Endodermal cell (in vitro differentiated cells): ENCODE measurements around the gene ARID5B. TPM values are rescaled to one million over a fixed set of nuclear protein-coding genes. Genes with fewer than 3 reads are reported as not detected.
A peak's percentile ranks its signal among the peaks of the same experiment; 100 is the strongest.

Experiments used
- DNase-seq: peaks from one replicate; pipeline ENCODE4 v3.0.0-alpha.2; 2017
- H3K27ac ChIP-seq: 2 replicates; pipeline ENCODE4 v1.5.1; 2013; ENCODE audit warnings: mild to moderate bottlenecking, low read depth, low read length, moderate library complexity
- H3K27me3 ChIP-seq: 2 replicates; pipeline ENCODE4 v1.6.1; 2013; ENCODE audit warnings: mild to moderate bottlenecking, low read length, moderate library complexity; ENCODE audit not compliant: insufficient read depth, control insufficient read depth, poor library complexity, severe bottlenecking
- H3K36me3 ChIP-seq: 2 replicates; pipeline ENCODE4 v1.7.0; 2013; ENCODE audit warnings: mild to moderate bottlenecking, low read length, moderate library complexity; ENCODE audit not compliant: control insufficient read depth, insufficient read depth
- H3K4me1 ChIP-seq: one replicate; pipeline ENCODE4 v1.7.0; 2013; ENCODE audit warnings: low read length; ENCODE audit not compliant: control insufficient read depth, insufficient read depth
- H3K4me3 ChIP-seq: 2 replicates; pipeline ENCODE4 v1.5.1; 2013; ENCODE audit warnings: mild to moderate bottlenecking, low read length, moderate library complexity
- H3K9ac ChIP-seq: 2 replicates; pipeline ENCODE4 v1.6.1; 2013; ENCODE audit warnings: mild to moderate bottlenecking, low read length, moderate library complexity; ENCODE audit not compliant: poor library complexity, severe bottlenecking; ENCODE audit errors: extremely low read depth
- H3K9me3 ChIP-seq: 2 replicates; pipeline ENCODE4 v1.6.1; 2013; ENCODE audit warnings: mild to moderate bottlenecking, low read length, moderate library complexity; ENCODE audit not compliant: control insufficient read depth
- H3K27ac Mint-ChIP-seq: 2 replicates; pipeline ENCODE4 v1.8.0; 2020; ENCODE audit warnings: mixed read lengths
- H3K27me3 Mint-ChIP-seq: 2 replicates; pipeline ENCODE4 v1.8.0; 2021; ENCODE audit warnings: mild to moderate bottlenecking, mixed read lengths; ENCODE audit not compliant: insufficient read depth
- H3K36me3 Mint-ChIP-seq: 2 replicates; pipeline ENCODE4 v1.8.0; 2020; ENCODE audit warnings: low read depth, mixed read lengths
- H3K4me1 Mint-ChIP-seq: 2 replicates; pipeline ENCODE4 v1.8.0; 2020; ENCODE audit warnings: mixed read lengths
- H3K4me3 Mint-ChIP-seq: 2 replicates; pipeline ENCODE4 v1.8.0; 2020; ENCODE audit warnings: mild to moderate bottlenecking, moderate library complexity, mixed read lengths
- H3K9me3 Mint-ChIP-seq: 2 replicates; pipeline ENCODE4 v1.8.0; 2020; ENCODE audit warnings: mild to moderate bottlenecking, mixed read lengths
- CTCF ChIP-seq: fragments of 200-600 bp; sonication (generic); conservative IDR thresholded peaks from 2 replicates; pipeline ENCODE4 v1.5.0; 2021; ENCODE audit warnings: antibody characterized with exemption, mild to moderate bottlenecking
- WGBS, 2 experiments: methylation state at CpG; one replicate each; pipeline versions ENCODE4 v1.1.5 to v1.1.7; 2013; ENCODE audit warnings: missing lambda C conversion rate in 2 of 2, mixed read lengths in 1 of 2; ENCODE audit not compliant: insufficient coverage in 1 of 2, insufficient read length in 1 of 2; 5-methylcytosine and 5-hydroxymethylcytosine counted together
- total RNA-seq, 2 donors: library from RNA; stranded (reverse); fragmentation: NEBNext Ultra II Directional in 1 of 2; extraction: Animal tissue kit (Norgen Biotek cat#: 25700) in 1 of 2; gene quantifications; 2 replicates in 1 of 2; 3 replicates in 1 of 2; pipeline ENCODE4 v1.2.1, GENCODE V29; 2021

The ARID5B gene
- total RNA-seq, 2 donors from 2014 or later, result 1.2 to 1.8 TPM

- H3K27ac Mint-ChIP-seq, result no peak overlapping the region
- Histone ChIP-seq H3K27ac (no peak overlapping the region), H3K9ac (no peak overlapping the region), H3K36me3 (no peaks in the 10 kb centered on the region), H3K27me3 (no peaks in the 10 kb centered on the region), H3K4me3 (peak overlapping the region; percentile 38), H3K4me1 (peaks cover 8% of the 10 kb centered on the region), H3K9me3 (no peaks in the 10 kb centered on the region)
- 80 to 85% methylated on average over 7 to 8 of the region's 8 CpGs for WGBS, 2 experiments
- peaks cover 34% of the 10 kb centered on the region for H3K4me1 Mint-ChIP-seq
- peak overlapping the region; percentile 24 for H3K4me3 Mint-ChIP-seq
- no peaks in the 10 kb centered on the region for H3K36me3 Mint-ChIP-seq
- no peaks in the 10 kb centered on the region for H3K9me3 Mint-ChIP-seq
- no peak for TF ChIP-seq CTCF
- H3K27me3 Mint-ChIP-seq, result no peaks in the 10 kb centered on the region
- no peak for DNase-seq
These were observed 135.8 kb downstream of the ARID5B start for GRCh38 chr10:62037166-62037831.

DNA sequence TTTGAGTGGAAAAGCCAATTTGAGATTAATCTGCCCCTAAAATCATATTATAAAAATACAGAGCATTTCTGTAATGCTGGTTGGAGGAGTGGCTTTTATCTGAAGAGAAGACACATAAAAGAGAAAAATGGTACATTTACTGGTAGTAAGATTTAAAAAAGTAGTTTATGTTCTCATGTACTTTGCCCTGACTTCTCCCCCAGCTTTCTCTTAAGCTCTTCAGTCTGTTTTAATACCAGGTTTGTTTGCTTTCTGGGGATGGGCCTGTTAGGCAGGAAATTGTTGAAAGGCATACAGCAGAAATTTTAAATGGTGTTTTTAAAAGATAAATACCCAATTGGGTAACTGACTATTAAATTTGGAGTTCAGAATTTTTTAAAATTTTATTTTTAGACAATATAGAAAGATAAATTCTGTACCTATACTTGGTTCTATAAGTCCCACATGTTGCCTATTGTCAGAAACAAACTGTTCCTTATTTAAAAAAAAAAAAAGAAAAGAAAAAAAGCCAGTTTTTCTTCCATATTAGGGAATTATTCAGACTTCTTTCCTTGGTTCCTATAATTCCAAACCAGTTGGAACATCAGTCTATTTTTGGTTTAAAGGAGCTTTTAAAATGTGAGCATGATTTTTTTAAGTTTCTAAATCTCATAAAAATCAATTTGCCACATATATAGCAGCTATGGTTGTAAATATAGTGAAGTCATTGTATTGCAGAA is 136.6 kb downstream of the ARID5B start:
- Histone ChIP-seq H3K27me3 (no peaks in the 10 kb centered on the region), H3K9ac (no peak overlapping the region), H3K9me3 (no peaks in the 10 kb centered on the region), H3K4me1 (peaks cover 8% of the 10 kb centered on the region), H3K27ac (no peak overlapping the region), H3K4me3 (peak overlapping the region; percentile 38), H3K36me3 (no peaks in the 10 kb centered on the region)
- TF ChIP-seq CTCF, result no peak
- peaks cover 34% of the 10 kb centered on the region for H3K4me1 Mint-ChIP-seq
- DNase-seq, result no peak
- peak overlapping the region; percentile 24 for H3K4me3 Mint-ChIP-seq
- no peaks in the 10 kb centered on the region for H3K36me3 Mint-ChIP-seq
- peak overlapping the region; percentile 60 for H3K27ac Mint-ChIP-seq
- H3K9me3 Mint-ChIP-seq, result no peaks in the 10 kb centered on the region
- H3K27me3 Mint-ChIP-seq, result no peaks in the 10 kb centered on the region

DNA sequence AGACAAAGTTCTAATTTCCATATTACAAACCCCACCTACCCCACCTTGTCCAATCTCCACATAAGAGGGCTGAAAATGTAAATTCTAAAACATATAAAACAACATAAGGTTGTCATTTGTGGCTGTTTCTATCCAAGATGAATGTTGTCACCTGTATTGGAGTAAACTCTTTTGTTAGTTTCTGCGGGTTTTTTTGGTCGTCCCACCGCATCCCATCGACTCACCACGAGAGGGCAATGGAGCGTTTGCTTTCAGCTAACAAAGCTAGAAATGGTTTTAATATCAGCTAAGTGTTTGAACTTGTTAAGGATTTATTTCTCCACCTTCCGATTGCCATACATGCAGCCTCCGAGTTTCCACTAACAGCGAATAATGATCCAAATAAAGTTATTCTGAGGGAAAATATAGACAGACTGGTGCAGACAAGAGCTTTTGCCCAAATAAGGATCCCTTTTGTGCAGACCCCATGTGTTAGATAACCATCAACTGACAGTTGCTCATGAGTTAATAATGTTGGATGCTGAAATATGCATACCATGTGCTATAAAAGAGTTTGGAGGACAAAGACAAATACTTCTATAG is 137.2 kb downstream of the ARID5B start:
- H3K4me1 Mint-ChIP-seq, result peaks cover 39% of the 10 kb centered on the region
- H3K4me1 ChIP-seq, result peaks cover 8% of the 10 kb centered on the region
- H3K9ac ChIP-seq, result no peak overlapping the region
- no peaks in the 10 kb centered on the region for H3K36me3 ChIP-seq
- peak overlapping the region; percentile 38 for H3K4me3 ChIP-seq
- TF ChIP-seq CTCF, result peak; percentile 92
- H3K9me3 ChIP-seq, result no peaks in the 10 kb centered on the region
- H3K27me3 Mint-ChIP-seq, result no peaks in the 10 kb centered on the region
- no peaks in the 10 kb centered on the region for H3K36me3 Mint-ChIP-seq
- H3K27me3 ChIP-seq, result no peaks in the 10 kb centered on the region
- no peak overlapping the region for H3K4me3 Mint-ChIP-seq
- peak; percentile 85 for DNase-seq
- 13 to 22% methylated on average over 3 to 9 of the region's 9 CpGs for WGBS, 2 experiments
- H3K9me3 Mint-ChIP-seq, result no peaks in the 10 kb centered on the region
- no peak overlapping the region for H3K27ac Mint-ChIP-seq
- no peak overlapping the region for H3K27ac ChIP-seq
